Stomach smooth muscle (tissue), 2 donors: ENCODE data around the gene SAMD4B.

Experiments used
- H3K27ac ChIP-seq: one replicate; pipeline ENCODE4 v1.7.0; 2013; ENCODE audit warnings: mild to moderate bottlenecking, low read length, inconsistent platforms
- H3K27me3 ChIP-seq, 2 donors: one replicate each; pipeline ENCODE4 v1.7.0; 2013; ENCODE audit warnings: low read length in 2 of 2; ENCODE audit not compliant: insufficient read depth in 2 of 2, control insufficient read depth in 1 of 2
- H3K36me3 ChIP-seq, 2 donors: one replicate each; pipeline ENCODE4 v1.7.0; 2013; ENCODE audit warnings: low read length in 2 of 2; ENCODE audit not compliant: control insufficient read depth in 2 of 2, insufficient read depth in 2 of 2
- H3K4me1 ChIP-seq: one replicate; pipeline ENCODE4 v1.7.0; 2013; ENCODE audit warnings: low read length; ENCODE audit not compliant: control insufficient read depth, insufficient read depth
- H3K4me3 ChIP-seq, 2 donors: one replicate each; pipeline ENCODE4 v1.7.0; 2013; ENCODE audit warnings: low read length in 2 of 2
- H3K9ac ChIP-seq, 2 donors: one replicate each; pipeline ENCODE4 v1.7.0; 2013; ENCODE audit warnings: low read length in 2 of 2, mild to moderate bottlenecking in 1 of 2
- H3K9me3 ChIP-seq, 2 donors: one replicate each; pipeline ENCODE4 v1.7.0; 2013; ENCODE audit warnings: low read length in 2 of 2; ENCODE audit not compliant: control insufficient read depth in 2 of 2
- donor health status: healthy.
- donor health status: Pancreatic carcinoma.

SAMD4B gene

DNA sequence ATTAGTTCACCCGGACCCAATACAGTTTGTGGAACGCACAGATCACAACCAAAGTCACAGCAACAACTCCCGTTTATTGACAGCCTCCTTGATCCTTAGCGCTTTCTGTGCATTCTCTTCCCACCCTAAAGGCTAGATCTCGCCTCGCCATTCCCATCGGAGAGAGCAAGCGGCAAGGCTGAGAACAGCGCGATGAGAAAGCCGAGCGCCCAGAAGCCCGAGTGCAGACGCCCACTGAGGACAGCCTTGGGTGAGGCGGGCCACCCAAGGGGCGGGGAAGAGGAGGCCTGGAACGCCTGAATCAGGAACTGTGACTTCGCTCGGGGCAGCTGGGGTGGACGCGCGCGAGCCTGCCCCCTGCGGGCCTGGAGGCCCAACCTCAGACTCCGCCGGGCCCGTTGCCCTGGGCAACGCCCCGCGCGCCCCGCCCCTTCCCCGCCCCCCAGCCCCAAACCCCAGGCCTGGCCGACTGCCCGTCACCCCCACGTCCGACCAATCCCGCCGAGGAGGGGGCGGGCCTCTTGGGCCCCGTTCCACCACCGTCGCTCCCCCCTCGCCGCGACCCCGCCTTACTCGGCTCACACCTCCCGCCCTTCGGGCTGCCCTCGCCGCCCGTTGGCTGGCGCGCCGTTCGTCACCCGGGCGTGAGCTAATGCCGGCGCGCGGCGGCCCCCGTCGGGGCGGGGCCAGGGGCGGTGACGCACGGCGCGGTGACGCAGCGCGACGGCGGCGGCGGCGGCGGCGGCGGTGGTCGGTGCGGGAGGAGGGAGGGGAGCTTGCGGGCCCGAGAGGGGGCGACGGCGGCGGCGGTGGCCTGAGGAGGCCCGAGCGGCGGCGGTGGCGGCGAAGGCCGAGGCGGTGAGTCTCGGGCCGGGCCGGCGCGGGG, at the start of gene SAMD4B:
Gene SAMD4B, plus strand, starts transcription at position 703 of the 886 bp plus-strand sequence. CDS start 14,473 bp downstream, outside the sequence.
- peak within 1 kb of the TSS; percentile 96 to 98 for H3K4me3 ChIP-seq
- peaks cover 31% of the 10 kb centered on the region for H3K4me1 ChIP-seq

DNA sequence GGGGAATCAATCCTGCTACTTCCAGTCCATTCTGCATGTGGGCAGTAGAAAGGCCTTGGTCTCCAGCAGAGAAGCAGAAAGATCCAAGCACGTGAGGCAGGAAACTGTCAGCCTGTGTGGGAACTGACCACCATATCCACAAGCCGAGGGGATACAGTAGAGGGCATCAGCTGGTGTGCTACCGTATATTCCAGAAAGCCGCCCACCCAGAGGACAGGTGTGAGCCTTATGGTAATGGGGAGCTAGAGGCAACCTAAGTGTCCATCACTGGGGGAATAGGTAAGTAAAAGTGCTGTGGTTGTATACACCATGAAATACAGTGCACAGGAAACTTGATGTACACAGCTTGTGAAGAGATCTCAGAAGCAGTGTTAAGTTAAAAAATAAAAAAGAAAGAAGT, 48.8 kb upstream of the SAMD4B start:
- Histone ChIP-seq H3K9ac (no peak overlapping the region), H3K27ac (no peak overlapping the region), H3K36me3 (no peaks in the 10 kb centered on the region), H3K27me3 (peaks cover 0 to 10% of the 10 kb centered on the region in 2 donors), H3K4me1 (no peaks in the 10 kb centered on the region), H3K9me3 (no peaks in the 10 kb centered on the region), H3K4me3 (no peak overlapping the region)

More for the DNA sequence above, at the start of gene SAMD4B:
- H3K36me3 ChIP-seq: peaks cover 0 to 7% of the 10 kb centered on the region in 2 donors
- peak within 1 kb of the TSS; percentile 75 to 91 for H3K9ac ChIP-seq
- no peaks in the 10 kb centered on the region for H3K9me3 ChIP-seq
- H3K27me3 ChIP-seq: no peaks in the 10 kb centered on the region
- H3K27ac ChIP-seq: peak within 1 kb of the TSS; percentile 84

GRCh38 chr19:39296055-39296645, 46.1 kb upstream of the SAMD4B start, which contains the start of gene IFNL1:
TSS of gene IFNL1 (plus strand) at chr19:39296407. CDS start at chr19:39296422, 15 bp downstream.
- H3K27ac ChIP-seq: no peak within 1 kb of the TSS
- no peaks in the 10 kb centered on the region for H3K36me3 ChIP-seq
- no peaks in the 10 kb centered on the region for H3K4me1 ChIP-seq
- H3K9me3 ChIP-seq: no peaks in the 10 kb centered on the region
- no peak within 1 kb of the TSS for H3K4me3 ChIP-seq
- H3K9ac ChIP-seq: no peak within 1 kb of the TSS
- peaks cover 0 to 14% of the 10 kb centered on the region in 2 donors for H3K27me3 ChIP-seq

GRCh38 chr19:39296906-39297305, 45.3 kb upstream of the SAMD4B start:
- H3K27ac ChIP-seq: no peak overlapping the region
- no peaks in the 10 kb centered on the region for H3K36me3 ChIP-seq
- peaks cover 0 to 17% of the 10 kb centered on the region in 2 donors for H3K27me3 ChIP-seq
- H3K9ac ChIP-seq: no peak overlapping the region
- H3K9me3 ChIP-seq: no peaks in the 10 kb centered on the region
- no peaks in the 10 kb centered on the region for H3K4me1 ChIP-seq
- no peak overlapping the region for H3K4me3 ChIP-seq

GRCh38 chr19:39297931-39298634, 44.1 kb upstream of the SAMD4B start:
- H3K36me3 ChIP-seq: no peaks in the 10 kb centered on the region
- peaks cover 0 to 18% of the 10 kb centered on the region in 2 donors for H3K27me3 ChIP-seq
- H3K27ac ChIP-seq: no peak overlapping the region
- no peaks in the 10 kb centered on the region for H3K9me3 ChIP-seq
- H3K4me3 ChIP-seq: no peak overlapping the region
- no peak overlapping the region for H3K9ac ChIP-seq
- H3K4me1 ChIP-seq: no peaks in the 10 kb centered on the region

GRCh38 chr19:39299404-39299803, 42.8 kb upstream of the SAMD4B start:
- Histone ChIP-seq H3K9me3 (no peaks in the 10 kb centered on the region), H3K27me3 (peaks cover 4 to 27% of the 10 kb centered on the region in 2 donors), H3K36me3 (no peaks in the 10 kb centered on the region), H3K27ac (no peak overlapping the region), H3K4me1 (no peaks in the 10 kb centered on the region), H3K9ac (no peak overlapping the region), H3K4me3 (no peak overlapping the region)

- Histone ChIP-seq H3K36me3 (no peaks in the 10 kb centered on the region), H3K9ac (no peak overlapping the region), H3K27me3 (peaks cover 5 to 29% of the 10 kb centered on the region in 2 donors), H3K9me3 (no peaks in the 10 kb centered on the region), H3K4me3 (no peak overlapping the region), H3K27ac (no peak overlapping the region), H3K4me1 (no peaks in the 10 kb centered on the region)
These were observed 42.4 kb upstream of the SAMD4B start for GRCh38 chr19:39299832-39300231.

GRCh38 chr19:39301021-39301420, 41.2 kb upstream of the SAMD4B start:
- Histone ChIP-seq H3K27ac (no peak overlapping the region), H3K4me3 (no peak overlapping the region), H3K27me3 (peaks cover 5 to 37% of the 10 kb centered on the region in 2 donors), H3K9me3 (no peaks in the 10 kb centered on the region), H3K4me1 (no peaks in the 10 kb centered on the region), H3K36me3 (no peaks in the 10 kb centered on the region), H3K9ac (no peak overlapping the region)

DNA sequence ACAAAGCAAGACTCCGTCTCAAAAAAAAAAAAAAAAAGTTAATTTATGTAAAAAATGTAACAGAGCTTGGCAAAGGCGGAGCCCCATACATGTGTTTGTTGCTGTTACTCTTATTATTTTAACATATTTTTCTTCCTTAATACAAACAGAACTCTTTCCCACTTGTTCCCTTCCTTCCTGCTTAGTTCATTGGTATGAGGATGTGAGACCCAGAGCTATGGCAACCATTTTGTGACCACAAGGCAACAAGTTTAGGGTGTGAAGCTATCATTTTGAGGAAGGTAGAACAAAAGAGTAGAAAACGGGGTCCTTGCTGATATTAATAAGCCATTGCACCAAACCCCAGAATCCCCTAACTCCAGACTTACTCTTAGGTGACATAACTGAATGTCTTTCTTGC, 40.7 kb upstream of the SAMD4B start:
- H3K36me3 ChIP-seq: no peaks in the 10 kb centered on the region
- H3K4me3 ChIP-seq: no peak overlapping the region
- no peaks in the 10 kb centered on the region for H3K9me3 ChIP-seq
- H3K27ac ChIP-seq: no peak overlapping the region
- no peaks in the 10 kb centered on the region for H3K4me1 ChIP-seq
- peaks cover 5 to 40% of the 10 kb centered on the region in 2 donors for H3K27me3 ChIP-seq
- no peak overlapping the region for H3K9ac ChIP-seq

DNA sequence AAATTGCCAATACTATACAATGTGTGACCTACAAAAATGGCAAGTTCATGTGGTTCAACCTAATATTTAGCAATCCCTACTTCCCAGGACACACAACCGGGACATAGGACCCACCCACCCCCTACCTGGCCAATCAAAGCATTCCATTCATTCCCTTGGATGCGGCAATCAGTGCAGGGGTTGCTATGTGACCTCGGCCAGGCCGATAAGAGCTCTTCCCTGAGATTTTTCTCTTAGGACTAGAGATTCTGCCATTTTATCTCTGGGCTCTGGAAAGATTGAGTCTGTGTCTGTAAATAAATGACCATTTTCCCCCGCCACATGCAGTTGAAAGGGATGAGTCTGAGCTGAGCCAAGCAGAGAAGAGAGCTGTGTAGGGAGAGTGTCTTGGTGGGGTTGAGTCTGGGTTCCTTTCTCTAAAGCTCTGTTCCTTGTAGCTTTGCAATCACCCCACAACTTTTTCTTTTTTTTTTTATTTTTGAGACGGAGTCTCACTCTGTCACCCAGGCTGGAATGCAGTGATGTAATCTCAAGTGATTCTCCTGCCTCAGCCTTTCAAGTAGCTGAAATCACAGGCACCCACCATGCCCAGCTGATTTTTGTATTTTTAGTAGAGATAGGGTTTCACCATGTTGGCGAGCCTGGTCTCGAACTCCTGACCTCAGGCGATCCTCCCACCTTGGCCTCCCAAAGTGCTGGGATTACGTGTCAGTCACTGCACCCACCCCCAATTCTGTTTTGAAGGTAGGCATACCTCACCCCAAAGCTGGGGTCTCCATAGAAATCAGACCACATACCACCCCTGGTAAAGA, 38.6 kb upstream of the SAMD4B start:
- H3K4me1 ChIP-seq: peaks cover 5% of the 10 kb centered on the region
- H3K36me3 ChIP-seq: no peaks in the 10 kb centered on the region
- no peak overlapping the region for H3K9ac ChIP-seq
- no peaks in the 10 kb centered on the region for H3K9me3 ChIP-seq
- H3K4me3 ChIP-seq: no peak overlapping the region
- peaks cover 21 to 41% of the 10 kb centered on the region in 2 donors for H3K27me3 ChIP-seq
- H3K27ac ChIP-seq: no peak overlapping the region
